Smooth muscle cell (in vitro differentiated cells): ENCODE data around the gene FGD5. TPM values are rescaled to one million over a fixed set of nuclear protein-coding genes. Genes with fewer than 3 reads are reported as not detected.

ENCODE experiments used
- DNase-seq: peaks from one replicate; lab custom pipeline; 2025; ENCODE audit not compliant: unreplicated experiment; lab: John Stamatoyannopoulos, UW
- H2AFZ ChIP-seq: fragments of 200-600 bp; sonication (generic); 2 replicates; pipeline ENCODE4 v1.6.0; 2016; ENCODE audit warnings: antibody characterized with exemption, low read depth, mild to moderate bottlenecking
- H3F3A ChIP-seq: fragments of 200-600 bp; sonication (generic); 2 replicates; pipeline ENCODE4 v1.6.0; 2017; ENCODE audit warnings: antibody characterized with exemption, low read depth
- H3K27ac ChIP-seq: fragments of 200-600 bp; sonication (generic); 2 replicates; pipeline ENCODE4 v1.5.1; 2016; ENCODE audit warnings: low read depth, mild to moderate bottlenecking
- H3K27me3 ChIP-seq: fragments of 200-600 bp; sonication (generic); 2 replicates; pipeline ENCODE4 v1.6.1; 2016; ENCODE audit warnings: low read depth, mild to moderate bottlenecking
- H3K36me3 ChIP-seq: fragments of 200-600 bp; sonication (generic); 2 replicates; pipeline ENCODE4 v1.5.1; 2016; ENCODE audit warnings: low read depth
- H3K4me1 ChIP-seq: fragments of 200-600 bp; sonication (generic); 2 replicates; pipeline ENCODE4 v1.5.1; 2016; ENCODE audit warnings: low read depth
- H3K4me2 ChIP-seq: fragments of 200-600 bp; sonication (generic); 2 replicates; pipeline ENCODE4 v1.6.0; 2016; ENCODE audit warnings: mild to moderate bottlenecking
- H3K4me3 ChIP-seq: fragments of 200-600 bp; sonication (generic); 2 replicates; pipeline ENCODE4 v1.5.1; 2016; ENCODE audit warnings: mild to moderate bottlenecking
- H3K79me2 ChIP-seq: fragments of 200-600 bp; sonication (generic); 2 replicates; pipeline ENCODE4 v1.6.0; 2016; ENCODE audit warnings: low read depth, mild to moderate bottlenecking
- H3K9ac ChIP-seq: fragments of 200-600 bp; sonication (generic); 2 replicates; pipeline ENCODE4 v1.6.0; 2016; ENCODE audit warnings: low read depth
- H3K9me3 ChIP-seq: fragments of 200-600 bp; sonication (generic); replicated peaks from 2 replicates; pipeline ENCODE4 v1.5.1; 2016; ENCODE audit warnings: low read depth
- H4K20me1 ChIP-seq: fragments of 200-600 bp; sonication (generic); 2 replicates; pipeline ENCODE4 v1.6.0; 2016; ENCODE audit warnings: low read depth
- WGBS: methylation state at CpG from one replicate; pipeline ENCODE4 v1.1.7; 2016; ENCODE audit warnings: low lambda C conversion rate; 5-methylcytosine and 5-hydroxymethylcytosine counted together
- polyA plus RNA-seq: library from polyadenylated mRNA; unstranded; fragments of >200 nt; fragmentation: Nextera tagmentation; extraction: Ambion mirVana; gene quantifications from 2 replicates; pipeline ENCODE4 v1.2.1, GENCODE V29; 2016
- total RNA-seq: library from RNA; depleted of rRNA; stranded (reverse); fragments of >200 nt; gene quantifications from 2 replicates; pipeline ENCODE4 v1.2.3, GENCODE V29; 2014
- TF ChIP-seq, protein P1 (sequence below): fragments of 200-600 bp; sonication (generic); IDR thresholded peaks from 2 replicates; pipeline ENCODE4 v1.5.1; 2017; ENCODE audit warnings: borderline replicate concordance, mild to moderate bottlenecking, antibody characterized with exemption; ENCODE audit not compliant: insufficient read depth, poor library complexity, severe bottlenecking

FGD5 gene
- total and polyA plus RNA-seq, 2 experiments from 2014 or later = 0.63 to 0.71 TPM

DNA sequence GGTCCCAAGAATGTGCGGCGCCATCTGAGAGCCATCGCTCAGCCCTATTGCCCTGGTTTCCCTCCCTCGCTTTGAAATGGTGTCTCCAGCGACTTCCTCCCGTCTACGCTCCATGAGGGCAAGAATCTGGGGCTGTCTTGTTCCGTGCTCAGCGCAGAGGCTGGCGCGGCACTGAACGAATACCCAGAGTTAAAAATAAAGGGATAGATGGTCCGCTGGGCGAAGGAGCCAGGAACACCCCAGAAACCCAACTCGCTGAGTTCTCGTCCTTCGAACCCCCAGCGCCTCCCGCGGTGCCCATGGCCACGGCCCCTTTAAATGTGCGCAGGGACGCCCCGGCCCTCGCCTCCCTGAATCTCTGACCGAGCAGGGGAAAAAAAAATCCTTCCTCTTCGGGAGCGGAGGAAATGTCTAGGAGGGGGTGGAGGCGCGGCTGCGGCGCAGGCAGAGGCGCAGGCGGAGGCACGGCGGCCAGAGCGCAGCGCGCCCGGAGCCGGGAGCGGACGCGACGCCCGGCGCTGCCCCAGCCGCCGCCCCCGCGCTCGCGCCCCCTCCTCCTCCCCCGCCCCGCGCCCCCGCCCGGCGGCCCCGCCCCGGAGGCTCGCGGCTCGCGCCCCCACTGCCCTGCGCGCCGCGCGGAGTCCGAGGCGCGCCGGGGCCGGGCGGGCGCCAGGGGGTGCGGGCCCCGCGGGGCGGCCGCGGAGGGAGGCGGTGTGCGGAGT lies 8.5 kb upstream of the FGD5 start:
- Histone ChIP-seq H3K27me3 (peaks cover 64% of the 10 kb centered on the region), H3K4me1 (peaks cover 9% of the 10 kb centered on the region), H3K9me3 (no peaks in the 10 kb centered on the region), H3K9ac (no peak overlapping the region), H3K36me3 (no peaks in the 10 kb centered on the region), H2AFZ (peak overlapping the region; percentile 77), H3K4me2 (peak overlapping the region; percentile 85), H3K4me3 (peak overlapping the region; percentile 48), H4K20me1 (no peaks in the 10 kb centered on the region), H3K79me2 (no peaks in the 10 kb centered on the region), H3F3A (no peaks in the 10 kb centered on the region), H3K27ac (no peak overlapping the region)
- TF ChIP-seq, protein P1, sequence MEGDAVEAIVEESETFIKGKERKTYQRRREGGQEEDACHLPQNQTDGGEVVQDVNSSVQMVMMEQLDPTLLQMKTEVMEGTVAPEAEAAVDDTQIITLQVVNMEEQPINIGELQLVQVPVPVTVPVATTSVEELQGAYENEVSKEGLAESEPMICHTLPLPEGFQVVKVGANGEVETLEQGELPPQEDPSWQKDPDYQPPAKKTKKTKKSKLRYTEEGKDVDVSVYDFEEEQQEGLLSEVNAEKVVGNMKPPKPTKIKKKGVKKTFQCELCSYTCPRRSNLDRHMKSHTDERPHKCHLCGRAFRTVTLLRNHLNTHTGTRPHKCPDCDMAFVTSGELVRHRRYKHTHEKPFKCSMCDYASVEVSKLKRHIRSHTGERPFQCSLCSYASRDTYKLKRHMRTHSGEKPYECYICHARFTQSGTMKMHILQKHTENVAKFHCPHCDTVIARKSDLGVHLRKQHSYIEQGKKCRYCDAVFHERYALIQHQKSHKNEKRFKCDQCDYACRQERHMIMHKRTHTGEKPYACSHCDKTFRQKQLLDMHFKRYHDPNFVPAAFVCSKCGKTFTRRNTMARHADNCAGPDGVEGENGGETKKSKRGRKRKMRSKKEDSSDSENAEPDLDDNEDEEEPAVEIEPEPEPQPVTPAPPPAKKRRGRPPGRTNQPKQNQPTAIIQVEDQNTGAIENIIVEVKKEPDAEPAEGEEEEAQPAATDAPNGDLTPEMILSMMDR = no peak
- DNase-seq = no peak
- WGBS = 7% methylated on average over 29 of the region's 85 CpGs

DNA sequence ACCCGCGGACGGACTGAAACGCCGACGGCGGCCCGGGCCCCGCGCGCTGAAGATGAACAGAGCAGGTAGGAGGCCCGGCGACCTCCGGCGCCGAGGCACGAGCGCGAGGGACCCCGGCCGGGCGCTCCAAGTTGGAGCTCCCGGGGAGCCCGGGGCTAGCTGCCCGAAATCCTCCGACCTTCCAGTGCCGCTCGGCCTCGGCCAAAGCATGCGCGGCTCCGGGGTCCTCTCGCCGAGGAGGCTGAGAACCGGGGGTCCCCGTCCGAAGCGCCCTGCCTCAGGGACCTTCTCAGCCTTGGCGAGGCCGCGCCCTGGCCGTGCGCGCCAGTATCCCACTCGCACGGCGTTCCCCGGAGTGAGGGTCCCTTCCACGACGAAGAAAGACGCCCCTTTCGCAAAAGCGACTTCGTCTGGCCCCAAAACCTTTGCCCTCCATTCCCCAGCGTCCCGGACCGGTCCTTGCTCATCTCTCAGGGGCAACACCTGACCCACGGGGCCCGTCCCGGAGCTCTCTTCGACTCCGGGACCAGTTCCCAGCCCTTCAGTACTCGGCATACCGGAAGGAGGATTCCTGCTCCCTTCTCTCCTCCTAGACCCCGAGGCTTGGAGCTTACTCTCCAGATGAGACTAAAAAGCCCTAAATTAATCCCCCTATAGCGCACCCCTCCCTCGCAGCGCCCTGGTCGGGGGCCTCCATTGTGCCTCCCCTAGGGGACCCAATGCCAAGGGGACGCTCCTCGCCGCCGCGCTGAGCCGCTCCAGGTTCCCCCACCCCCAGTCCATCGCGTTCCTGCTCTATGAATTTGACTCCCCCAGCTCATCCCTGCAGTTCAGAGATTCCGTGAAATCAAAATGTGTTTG lies 7.7 kb upstream of the FGD5 start:
- Histone ChIP-seq H3K27ac (no peak overlapping the region), H3K4me3 (peak overlapping the region; percentile 41), H3F3A (no peaks in the 10 kb centered on the region), H4K20me1 (no peaks in the 10 kb centered on the region), H2AFZ (peak overlapping the region; percentile 30), H3K9ac (no peak overlapping the region), H3K27me3 (peaks cover 64% of the 10 kb centered on the region), H3K9me3 (no peaks in the 10 kb centered on the region), H3K79me2 (no peaks in the 10 kb centered on the region), H3K4me2 (peak overlapping the region; percentile 83), H3K36me3 (no peaks in the 10 kb centered on the region), H3K4me1 (peaks cover 9% of the 10 kb centered on the region)
- WGBS = 4% methylated on average over 48 of the region's 78 CpGs
- no peak for DNase-seq
- TF ChIP-seq, protein P1 = no peak

DNA sequence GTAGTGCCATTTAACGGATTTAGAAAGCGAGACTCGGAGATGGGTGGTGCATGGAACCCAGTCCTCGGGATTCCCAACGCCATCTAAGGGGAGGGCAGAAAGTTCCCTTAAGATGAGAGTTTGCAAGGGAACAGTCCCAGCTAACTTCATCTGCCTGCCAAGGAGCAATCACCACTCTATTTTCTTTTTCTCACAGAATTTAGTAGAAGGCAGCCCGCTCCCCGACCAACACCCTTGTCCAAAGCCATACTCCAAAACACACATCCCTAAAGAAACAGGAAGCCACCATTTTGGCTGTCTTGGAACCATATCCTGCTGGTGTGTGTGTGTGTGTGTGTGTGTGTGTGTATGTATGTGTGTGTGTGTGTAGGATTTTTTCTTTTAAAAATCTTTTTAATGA lies 7.1 kb upstream of the FGD5 start:
- Histone ChIP-seq H3K9ac (no peak overlapping the region), H2AFZ (no peak overlapping the region), H3K27me3 (peaks cover 64% of the 10 kb centered on the region), H3K79me2 (no peaks in the 10 kb centered on the region), H3K27ac (no peak overlapping the region), H3K4me1 (peaks cover 9% of the 10 kb centered on the region), H3K4me2 (peak overlapping the region; percentile 83), H3K36me3 (no peaks in the 10 kb centered on the region), H3K9me3 (no peaks in the 10 kb centered on the region), H3K4me3 (peak overlapping the region; percentile 41), H3F3A (no peaks in the 10 kb centered on the region), H4K20me1 (no peaks in the 10 kb centered on the region)
- 51% methylated on average over 7 of the region's 7 CpGs for WGBS
- TF ChIP-seq, protein P1 = no peak
- DNase-seq = no peak
